GM23248 (cell line): ENCODE measurements around the gene MIA2.
"Not testable (repeated sequence)": the region's sequence is repeated elsewhere in the genome, so short reads cannot be mapped to it uniquely, and the experiment has no call there.

Source experiments
- EZH2 ChIP-seq: fragments of 200-600 bp; sonication (generic); IDR thresholded peaks from 2 replicates; pipeline ENCODE4 v1.6.1; 2018; ENCODE audit warnings: antibody characterized with exemption, mild to moderate bottlenecking; ENCODE audit not compliant: insufficient read depth, poor library complexity, severe bottlenecking
- EZH2phosphoT487 ChIP-seq: fragments of 200-600 bp; sonication (generic); IDR thresholded peaks from 2 replicates; pipeline ENCODE4 v1.6.1; 2018; ENCODE audit warnings: antibody characterized with exemption, moderate library complexity, mild to moderate bottlenecking, low read depth; ENCODE audit not compliant: insufficient read depth

- TF ChIP-seq EZH2phosphoT487, EZH2: not testable (repeated sequence)
Observed at GRCh38 chr14:39257388-39257787, 23.7 kb downstream of the MIA2 start.
